A549 (cell line): ENCODE measurements around the gene TPRG1.

Source experiments
- HMGXB4 ChIP-seq: fragments of 250-450 bp; sonication (Bioruptor Pico); IDR thresholded peaks from 2 replicates; pipeline ENCODE4 v1.5.0; 2021; ENCODE audit warnings: mild to moderate bottlenecking, moderate library complexity, borderline replicate concordance
- MAFK ChIP-seq: fragments of 450-650 bp; IDR thresholded peaks from 2 replicates; pipeline ENCODE4 v1.6.1; 2014; ENCODE audit not compliant: partially characterized antibody
- MAZ ChIP-seq: fragments of 150-350 bp; IDR thresholded peaks from 2 replicates; pipeline ENCODE4 v1.6.1; 2014; ENCODE audit warnings: antibody characterized with exemption, low read depth, low read length, borderline replicate concordance
- MYC ChIP-seq: IDR thresholded peaks from 2 replicates; pipeline ENCODE4 v1.6.1; 2012; ENCODE audit warnings: mild to moderate bottlenecking, inconsistent platforms, low read length, improper control_type of control experiment, borderline replicate concordance
- POLR2A ChIP-seq: IDR thresholded peaks from 2 replicates; pipeline ENCODE4 v1.6.1; 2012; ENCODE audit warnings: mild to moderate bottlenecking, low read length
- RFX5 ChIP-seq: fragments of 450-650 bp; IDR thresholded peaks from 2 replicates; pipeline ENCODE4 v1.7.1; 2014; ENCODE audit warnings: antibody characterized with exemption, mild to moderate bottlenecking, moderate library complexity
- RNF2 ChIP-seq: fragments of 200-600 bp; sonication (generic); IDR thresholded peaks from 2 replicates; pipeline ENCODE4 v1.6.1; 2016; ENCODE audit warnings: low read depth, mild to moderate bottlenecking, antibody characterized with exemption, moderate library complexity, borderline replicate concordance
- SMC3 ChIP-seq: fragments of >200 bp; sonication (Bioruptor Twin); formaldehyde crosslinking; IDR thresholded peaks from 3 replicates; pipeline ENCODE4 v1.6.1; 2018; ENCODE audit warnings: inconsistent platforms
- TF ChIP-seq, protein P1 (sequence below): fragments of >200 bp; sonication (Bioruptor Twin); formaldehyde crosslinking; IDR thresholded peaks from 3 replicates; pipeline ENCODE4 v1.5.1; 2016

DNA sequence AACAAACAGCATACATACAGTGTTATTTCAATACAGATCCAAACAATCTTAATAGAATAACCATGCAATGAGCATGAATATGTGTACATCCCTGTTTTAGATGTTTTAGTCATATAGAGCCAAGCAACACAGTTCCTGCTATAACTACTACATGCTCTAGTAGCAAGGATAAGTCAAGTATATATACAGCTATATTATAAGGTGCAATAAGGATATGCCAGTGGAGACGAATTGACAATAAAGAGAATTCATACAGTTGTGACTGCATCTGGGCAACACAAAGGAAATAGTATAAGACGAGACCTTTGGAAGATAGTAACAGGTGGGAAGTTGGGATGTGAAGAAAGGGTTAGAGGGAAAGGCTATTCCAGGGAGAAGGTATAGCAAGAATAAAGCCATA is 103.4 kb downstream of the TPRG1 start:
- TF ChIP-seq, protein P1, sequence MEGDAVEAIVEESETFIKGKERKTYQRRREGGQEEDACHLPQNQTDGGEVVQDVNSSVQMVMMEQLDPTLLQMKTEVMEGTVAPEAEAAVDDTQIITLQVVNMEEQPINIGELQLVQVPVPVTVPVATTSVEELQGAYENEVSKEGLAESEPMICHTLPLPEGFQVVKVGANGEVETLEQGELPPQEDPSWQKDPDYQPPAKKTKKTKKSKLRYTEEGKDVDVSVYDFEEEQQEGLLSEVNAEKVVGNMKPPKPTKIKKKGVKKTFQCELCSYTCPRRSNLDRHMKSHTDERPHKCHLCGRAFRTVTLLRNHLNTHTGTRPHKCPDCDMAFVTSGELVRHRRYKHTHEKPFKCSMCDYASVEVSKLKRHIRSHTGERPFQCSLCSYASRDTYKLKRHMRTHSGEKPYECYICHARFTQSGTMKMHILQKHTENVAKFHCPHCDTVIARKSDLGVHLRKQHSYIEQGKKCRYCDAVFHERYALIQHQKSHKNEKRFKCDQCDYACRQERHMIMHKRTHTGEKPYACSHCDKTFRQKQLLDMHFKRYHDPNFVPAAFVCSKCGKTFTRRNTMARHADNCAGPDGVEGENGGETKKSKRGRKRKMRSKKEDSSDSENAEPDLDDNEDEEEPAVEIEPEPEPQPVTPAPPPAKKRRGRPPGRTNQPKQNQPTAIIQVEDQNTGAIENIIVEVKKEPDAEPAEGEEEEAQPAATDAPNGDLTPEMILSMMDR: no peak
- TF ChIP-seq MYC: no peak
- no peak for TF ChIP-seq RFX5
- TF ChIP-seq MAFK: no peak
- TF ChIP-seq SMC3: no peak
- TF ChIP-seq HMGXB4: no peak
- TF ChIP-seq RNF2: no peak
- no peak for TF ChIP-seq POLR2A
- TF ChIP-seq MAZ: no peak
